Right lobe of liver (tissue), 6 donors: ENCODE measurements around the gene ZNF280D. TPM values are rescaled to one million over a fixed set of nuclear protein-coding genes. Genes with fewer than 3 reads are reported as not detected.

Experiments used
- ATAC-seq, 4 donors: fragments of 200-7000 bp; cut with Tn5 transposase; one replicate each; pipeline ENCODE4 v1.9.1; 2020; ENCODE audit warnings: mild to moderate bottlenecking in 4 of 4, moderate library complexity in 4 of 4
- DNase-seq, 3 donors: peaks; one replicate each; pipeline ENCODE4 v3.0.0-alpha.2; 2020
- H3K27ac ChIP-seq, 3 donors: fragments of 200-600 bp; one replicate each; pipeline ENCODE4 v1.8.0; 2022
- H3K27me3 ChIP-seq, 2 donors: fragments of 200-600 bp; one replicate each; pipeline ENCODE4 v1.8.0; 2022
- H3K36me3 ChIP-seq, 4 donors: fragments of 200-600 bp; sonication (generic) in 1 of 4; one replicate each; pipeline versions ENCODE4 v1.5.1 to v1.8.0; 2017 to 2022; ENCODE audit warnings: control low read depth in 1 of 4
- H3K4me1 ChIP-seq, 4 donors: fragments of 200-600 bp; sonication (generic) in 1 of 4; one replicate each; pipeline versions ENCODE4 v1.5.1 to v1.8.0; 2017 to 2022; ENCODE audit warnings: control low read depth in 1 of 4
- H3K4me3 ChIP-seq, 3 donors: fragments of 200-600 bp; one replicate each; pipeline ENCODE4 v1.8.0; 2022
- H3K9me3 ChIP-seq, 4 donors: fragments of 200-600 bp; sonication (generic) in 1 of 4; one replicate each; pipeline versions ENCODE4 v1.5.1 to v1.8.0; 2017 to 2022; ENCODE audit warnings: control low read depth in 1 of 4
- CTCF ChIP-seq, 4 donors: fragments of 200-600 bp in 3 of 4; fragments of 450-650 bp in 1 of 4; IDR thresholded peaks; one replicate each; pipeline versions ENCODE4 v1.5.1 to v1.8.0; 2016 to 2022; ENCODE audit warnings: antibody characterized with exemption in 4 of 4, mild to moderate bottlenecking in 2 of 4
- POLR2A ChIP-seq: fragments of 450-650 bp; IDR thresholded peaks from one replicate; pipeline ENCODE4 v1.6.1; 2017; ENCODE audit warnings: antibody characterized with exemption, mild to moderate bottlenecking
- WGBS: methylation state at CpG from one replicate; pipeline ENCODE4 v1.1.6; 2018; ENCODE audit warnings: low coverage, low lambda C conversion rate; ENCODE audit not compliant: insufficient coverage; ENCODE audit errors: missing lambda C conversion rate; 5-methylcytosine and 5-hydroxymethylcytosine counted together
- intact Hi-C, 2 donors: fragments of 100-400 bp; cut with DNase I; formaldehyde crosslinking; loops; one replicate each; pipeline versions ENCODE4 v1.11.2 to v1.14.1; 2022
- total RNA-seq, 6 experiments: library from RNA; depleted of rRNA in 2 of 6; stranded (reverse); fragments of >200 nt in 2 of 6; fragmentation: NEBNext Ultra II Directional in 3 of 6; extraction: Animal tissue kit (Norgen Biotek cat#: 25700) in 3 of 6; gene quantifications; one replicate each; pipeline versions ENCODE4 v1.1.0 to v1.2.4, GENCODE V29; 2016 to 2023
- donor health status: DM: no; HTN: yes; CAD: no.
- donor health status: DM: no; HTN: no; CAD: no.
- donor health status: DM: no; HTN: no; CAD: no.
- donor health status: DM: no; HTN: yes; CAD: no.
- donor health status: DM: no; HTN: yes; CAD: no.

Gene ZNF280D
- total RNA-seq, 6 experiments from 2014 or later, result 18.2 to 34.0 (median 18.7) TPM

- no peak for ATAC-seq
- Histone ChIP-seq H3K27me3 (no peaks in the 10 kb centered on the region), H3K27ac (no peak overlapping the region), H3K4me3 (no peak overlapping the region), H3K36me3 (no peaks in the 10 kb centered on the region), H3K4me1 (no peaks in the 10 kb centered on the region), H3K9me3 (no peaks in the 10 kb centered on the region)
- no peak for DNase-seq
- intact Hi-C loops, result no loop called here
- no peak for TF ChIP-seq POLR2A
- no peak for TF ChIP-seq CTCF (IDR thresholded peaks at IDR 0.05)
- 83% methylated on average over 1 of the region's 1 CpG for WGBS
These were observed 125.0 kb downstream of the ZNF280D start for GRCh38 chr15:56608140-56608778.

GRCh38 chr15:56602253-56602652, 131.1 kb downstream of the ZNF280D start:
- H3K27ac ChIP-seq, result no peak overlapping the region
- no peak for DNase-seq
- no peaks in the 10 kb centered on the region for H3K4me1 ChIP-seq
- no peaks in the 10 kb centered on the region for H3K27me3 ChIP-seq
- H3K36me3 ChIP-seq, result no peaks in the 10 kb centered on the region
- no peak overlapping the region for H3K4me3 ChIP-seq
- TF ChIP-seq POLR2A (no peak), CTCF (IDR thresholded peaks at IDR 0.05) (no peak)
- peaks cover 0 to 12% (median 0%) of the 10 kb centered on the region in 4 donors for H3K9me3 ChIP-seq
- WGBS, result 71% methylated on average over 2 of the region's 2 CpGs
- ATAC-seq, result no peak
- intact Hi-C loops, result no loop called here

GRCh38 chr15:56600380-56600779, 132.9 kb downstream of the ZNF280D start:
- no peaks in the 10 kb centered on the region for H3K4me1 ChIP-seq
- ATAC-seq (no peak), DNase-seq (no peak)
- H3K27me3 ChIP-seq, result no peaks in the 10 kb centered on the region
- intact Hi-C loops, result no loop called here
- peaks cover 0 to 12% (median 0%) of the 10 kb centered on the region in 4 donors for H3K9me3 ChIP-seq
- 100% methylated on average over 1 of the region's 1 CpG for WGBS
- no peak overlapping the region for H3K27ac ChIP-seq
- no peak overlapping the region for H3K4me3 ChIP-seq
- TF ChIP-seq CTCF (IDR thresholded peaks at IDR 0.05), result no peak
- no peak for TF ChIP-seq POLR2A
- no peaks in the 10 kb centered on the region for H3K36me3 ChIP-seq

- intact Hi-C loops, result no loop called here
- H3K27me3 ChIP-seq, result no peaks in the 10 kb centered on the region
- WGBS, result 80% methylated on average over 5 of the region's 5 CpGs
These were observed 134.3 kb downstream of the ZNF280D start for GRCh38 chr15:56598991-56599390.

More at GRCh38 chr15:56598991-56599390, 134.3 kb downstream of the ZNF280D start:
- no peak overlapping the region for H3K27ac ChIP-seq
- no peak for ATAC-seq
- TF ChIP-seq POLR2A (no peak), CTCF (IDR thresholded peaks at IDR 0.05) (no peak)
- H3K4me1 ChIP-seq, result no peaks in the 10 kb centered on the region
- H3K36me3 ChIP-seq, result no peaks in the 10 kb centered on the region
- no peak for DNase-seq
- peaks cover 0 to 12% (median 0%) of the 10 kb centered on the region in 4 donors for H3K9me3 ChIP-seq
- no peak overlapping the region for H3K4me3 ChIP-seq
